ENCODE measurements around the gene DDA1. TPM values are rescaled to one million over a fixed set of nuclear protein-coding genes. Genes with fewer than 3 reads are reported as not detected.

The DDA1 gene
- total and polyA plus RNA-seq, 9 of the 15 experiments (the other 6 are each of a cell fraction or from before 2014, with no cell fraction given) = 1.4 to 83.8 (median 33.8) TPM

DNA sequence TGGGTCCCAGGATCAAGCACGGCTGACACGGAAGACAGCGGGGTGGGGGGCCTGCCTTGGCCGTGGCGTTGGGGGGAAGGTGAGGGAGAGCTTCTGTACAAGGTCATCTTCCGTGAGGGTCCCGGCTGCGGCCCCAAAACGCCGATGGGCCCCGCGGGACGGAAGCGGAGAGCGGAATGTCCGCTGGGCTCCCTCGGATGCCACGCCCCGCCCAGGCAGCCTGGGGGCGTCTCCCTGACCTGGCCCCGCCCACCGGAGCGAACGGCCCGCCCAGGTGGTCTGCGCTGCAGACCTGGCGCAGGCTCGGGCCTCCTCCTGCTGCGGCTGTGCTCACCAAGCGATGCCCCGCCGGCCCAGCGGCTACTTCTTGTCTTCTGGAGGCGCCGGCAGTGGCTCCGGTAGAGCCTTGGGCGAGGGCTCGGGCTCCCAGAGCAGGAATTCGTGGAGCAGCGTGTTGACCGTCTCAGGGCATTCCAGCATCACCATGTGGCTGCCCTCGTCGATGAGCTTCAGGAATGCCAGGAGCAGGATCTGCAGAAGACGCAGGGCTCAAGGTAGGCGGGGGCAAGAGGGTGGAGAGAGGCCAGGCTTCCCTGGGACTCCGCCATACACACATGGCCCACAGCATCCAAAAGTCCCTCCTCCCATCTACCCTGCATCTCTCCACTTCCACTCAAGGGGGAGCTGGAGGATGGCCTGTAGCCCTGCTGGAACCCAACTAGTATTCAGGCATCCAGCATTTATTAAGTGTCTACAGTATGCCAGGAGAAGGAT is 16.9 kb upstream of the DDA1 start (continued):
- TF ChIP-seq LEF1 (IDR thresholded peaks at IDR 0.05) = no peak
- TF ChIP-seq ZNF707 (CRISPR knock-in tag; conservative IDR thresholded peaks at IDR 0.05) = no peak
- TF ChIP-seq TBL1XR1 (IDR thresholded peaks at IDR 0.05; ENCODE audit: low read length in 2 of 2) = no peak; a peak in 1 of 4 replicates
- TF ChIP-seq ZBTB12 (CRISPR knock-in tag; IDR thresholded peaks at IDR 0.05) = no peak
- TF ChIP-seq POLR3A (IDR thresholded peaks at IDR 0.05; ENCODE audit: borderline replicate concordance, extremely low read depth, insufficient read depth, insufficient read length) = no peak
- TF ChIP-seq MITF (IDR thresholded peaks at IDR 0.05) = no peak
- TF ChIP-seq SMARCA4 (IDR thresholded peaks at IDR 0.05) = peak; percentile 67; the same call in 1 of the 2 replicates
- no peak for TF ChIP-seq U2AF2 (optimal IDR thresholded peaks at IDR 0.05; ENCODE audit: low read depth, low read length)
- TF ChIP-seq, protein P1, sequence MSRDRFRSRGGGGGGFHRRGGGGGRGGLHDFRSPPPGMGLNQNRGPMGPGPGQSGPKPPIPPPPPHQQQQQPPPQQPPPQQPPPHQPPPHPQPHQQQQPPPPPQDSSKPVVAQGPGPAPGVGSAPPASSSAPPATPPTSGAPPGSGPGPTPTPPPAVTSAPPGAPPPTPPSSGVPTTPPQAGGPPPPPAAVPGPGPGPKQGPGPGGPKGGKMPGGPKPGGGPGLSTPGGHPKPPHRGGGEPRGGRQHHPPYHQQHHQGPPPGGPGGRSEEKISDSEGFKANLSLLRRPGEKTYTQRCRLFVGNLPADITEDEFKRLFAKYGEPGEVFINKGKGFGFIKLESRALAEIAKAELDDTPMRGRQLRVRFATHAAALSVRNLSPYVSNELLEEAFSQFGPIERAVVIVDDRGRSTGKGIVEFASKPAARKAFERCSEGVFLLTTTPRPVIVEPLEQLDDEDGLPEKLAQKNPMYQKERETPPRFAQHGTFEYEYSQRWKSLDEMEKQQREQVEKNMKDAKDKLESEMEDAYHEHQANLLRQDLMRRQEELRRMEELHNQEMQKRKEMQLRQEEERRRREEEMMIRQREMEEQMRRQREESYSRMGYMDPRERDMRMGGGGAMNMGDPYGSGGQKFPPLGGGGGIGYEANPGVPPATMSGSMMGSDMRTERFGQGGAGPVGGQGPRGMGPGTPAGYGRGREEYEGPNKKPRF (IDR thresholded peaks at IDR 0.05; ENCODE audit: low read depth, low read length) = no peak
- no peak for TF ChIP-seq ILF3 (IDR thresholded peaks at IDR 0.05; ENCODE audit: borderline replicate concordance)
- TF ChIP-seq, protein P2, sequence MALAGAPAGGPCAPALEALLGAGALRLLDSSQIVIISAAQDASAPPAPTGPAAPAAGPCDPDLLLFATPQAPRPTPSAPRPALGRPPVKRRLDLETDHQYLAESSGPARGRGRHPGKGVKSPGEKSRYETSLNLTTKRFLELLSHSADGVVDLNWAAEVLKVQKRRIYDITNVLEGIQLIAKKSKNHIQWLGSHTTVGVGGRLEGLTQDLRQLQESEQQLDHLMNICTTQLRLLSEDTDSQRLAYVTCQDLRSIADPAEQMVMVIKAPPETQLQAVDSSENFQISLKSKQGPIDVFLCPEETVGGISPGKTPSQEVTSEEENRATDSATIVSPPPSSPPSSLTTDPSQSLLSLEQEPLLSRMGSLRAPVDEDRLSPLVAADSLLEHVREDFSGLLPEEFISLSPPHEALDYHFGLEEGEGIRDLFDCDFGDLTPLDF (CRISPR knock-in tag; IDR thresholded peaks at IDR 0.05) = no peak; the same call in 1 of the 2 replicates
- TF ChIP-seq ZSCAN32 (CRISPR knock-in tag; IDR thresholded peaks at IDR 0.05) = no peak
- TF ChIP-seq ZNF398 (CRISPR knock-in tag; IDR thresholded peaks at IDR 0.05) = no peak
- TF ChIP-seq SP2 (IDR thresholded peaks at IDR 0.05; ENCODE audit: extremely low read depth, low read depth, low read length, poor library complexity, severe bottlenecking) = no peak
- TF ChIP-seq, protein P3, sequence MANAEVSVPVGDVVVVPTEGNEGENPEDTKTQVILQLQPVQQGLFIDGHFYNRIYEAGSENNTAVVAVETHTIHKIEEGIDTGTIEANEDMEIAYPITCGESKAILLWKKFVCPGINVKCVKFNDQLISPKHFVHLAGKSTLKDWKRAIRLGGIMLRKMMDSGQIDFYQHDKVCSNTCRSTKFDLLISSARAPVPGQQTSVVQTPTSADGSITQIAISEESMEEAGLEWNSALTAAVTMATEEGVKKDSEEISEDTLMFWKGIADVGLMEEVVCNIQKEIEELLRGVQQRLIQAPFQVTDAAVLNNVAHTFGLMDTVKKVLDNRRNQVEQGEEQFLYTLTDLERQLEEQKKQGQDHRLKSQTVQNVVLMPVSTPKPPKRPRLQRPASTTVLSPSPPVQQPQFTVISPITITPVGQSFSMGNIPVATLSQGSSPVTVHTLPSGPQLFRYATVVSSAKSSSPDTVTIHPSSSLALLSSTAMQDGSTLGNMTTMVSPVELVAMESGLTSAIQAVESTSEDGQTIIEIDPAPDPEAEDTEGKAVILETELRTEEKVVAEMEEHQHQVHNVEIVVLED (CRISPR knock-in tag; IDR thresholded peaks at IDR 0.05) = no peak
- TF ChIP-seq SMARCE1 (IDR thresholded peaks at IDR 0.05) = no peak
- TF ChIP-seq KHSRP (IDR thresholded peaks at IDR 0.05) = no peak
- no peak for TF ChIP-seq ZNF217 (CRISPR knock-in tag; IDR thresholded peaks at IDR 0.05)

Measured in K562 (cell line).